Measurements from ENCODE around the gene GGTA1.
"Not testable (repeated sequence)": the region's sequence is repeated elsewhere in the genome, so short reads cannot be mapped to it uniquely, and the experiment has no call there.

GGTA1 gene

DNA sequence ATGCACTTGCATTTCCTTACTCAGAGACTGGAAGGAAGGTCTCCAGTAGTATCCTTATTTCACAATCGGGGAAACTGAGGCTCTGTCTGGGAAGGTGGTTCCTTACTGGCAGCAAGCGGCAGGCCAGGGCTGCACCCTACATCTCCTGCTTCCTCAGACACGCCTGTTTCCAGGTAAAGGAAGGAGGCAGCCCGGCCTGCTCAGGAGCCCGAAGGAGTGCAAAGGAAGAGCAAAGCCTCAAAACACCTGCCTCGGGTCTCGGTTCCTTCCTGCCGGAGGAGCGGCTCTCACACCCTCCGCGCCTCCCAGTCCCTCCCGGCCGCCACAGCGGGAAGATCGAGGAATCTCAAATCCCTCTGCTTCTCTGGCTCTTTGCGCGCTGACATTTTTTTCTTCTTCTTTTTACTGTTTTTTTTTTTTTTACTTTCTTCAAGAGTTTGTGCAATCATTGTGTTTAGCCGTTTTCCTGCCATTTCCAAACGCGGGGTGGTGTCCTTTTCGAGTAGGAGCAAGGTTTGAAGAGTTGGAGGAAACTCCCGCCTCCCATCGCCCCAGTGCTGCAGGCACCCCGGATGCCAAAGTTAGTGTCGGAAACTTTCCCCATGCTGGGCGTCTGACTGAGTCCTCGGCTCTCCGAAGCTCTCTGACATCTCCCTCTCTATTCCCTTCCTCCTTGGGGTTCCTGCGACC is 1.0 kb downstream of the GGTA1 start:
- DNase-seq, result no peak

DNA sequence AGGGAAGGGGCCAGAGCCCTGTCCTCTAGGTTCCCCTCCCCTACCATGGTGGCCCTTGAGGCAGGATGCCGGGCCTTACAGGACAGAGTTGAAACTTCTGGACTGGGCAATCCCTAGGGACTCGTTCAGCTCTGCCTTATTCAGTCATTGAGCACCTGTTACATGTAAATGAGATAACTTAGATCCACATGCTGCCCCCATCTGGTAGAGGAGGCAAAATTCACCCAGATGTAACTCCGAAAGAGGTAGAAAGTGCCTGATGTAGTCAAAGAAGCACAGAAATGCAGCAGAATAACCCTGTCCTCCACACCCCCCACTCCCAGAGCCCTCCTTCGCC is 1.5 kb downstream of the GGTA1 start:
- no peak for DNase-seq

DNA sequence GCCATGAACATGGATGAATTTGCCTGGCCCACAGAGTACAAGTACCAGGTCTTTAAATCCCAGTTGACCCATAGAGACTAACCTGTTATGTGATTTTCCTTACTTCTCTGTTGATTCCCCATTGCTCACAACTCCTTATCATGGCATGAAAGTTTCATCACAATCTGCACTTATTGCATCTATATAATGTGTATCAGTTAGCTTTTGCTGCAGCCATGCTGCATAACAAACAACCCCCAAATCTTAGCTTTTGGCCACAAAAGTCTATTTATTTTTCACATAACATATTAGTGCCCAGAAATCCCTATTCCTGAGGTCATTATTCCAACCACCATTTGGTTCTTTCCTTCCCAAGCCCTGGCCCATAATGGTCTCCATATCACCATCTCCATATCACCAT is 3.7 kb downstream of the GGTA1 start:
- no peak for DNase-seq

DNA sequence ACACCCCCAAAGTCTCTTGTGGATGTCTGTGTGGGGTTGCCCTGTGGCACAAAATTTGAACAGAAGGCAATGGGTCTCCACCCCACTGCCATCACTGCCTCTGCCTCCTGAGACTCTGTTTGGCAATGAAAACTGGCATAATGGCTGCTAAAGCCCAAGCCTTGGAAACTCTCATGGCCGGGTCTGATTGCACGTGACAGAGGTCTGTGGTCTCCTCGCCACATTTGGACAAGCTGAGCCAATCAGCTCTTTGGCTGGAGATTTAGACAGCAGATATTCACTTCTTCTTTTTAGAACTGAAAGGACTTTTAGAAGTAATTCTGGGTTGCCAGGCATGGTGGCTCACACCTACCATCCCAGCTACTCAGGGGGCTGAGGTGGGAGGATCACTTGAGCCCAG is 5.5 kb downstream of the GGTA1 start:
- DNase-seq, result no peak

DNA sequence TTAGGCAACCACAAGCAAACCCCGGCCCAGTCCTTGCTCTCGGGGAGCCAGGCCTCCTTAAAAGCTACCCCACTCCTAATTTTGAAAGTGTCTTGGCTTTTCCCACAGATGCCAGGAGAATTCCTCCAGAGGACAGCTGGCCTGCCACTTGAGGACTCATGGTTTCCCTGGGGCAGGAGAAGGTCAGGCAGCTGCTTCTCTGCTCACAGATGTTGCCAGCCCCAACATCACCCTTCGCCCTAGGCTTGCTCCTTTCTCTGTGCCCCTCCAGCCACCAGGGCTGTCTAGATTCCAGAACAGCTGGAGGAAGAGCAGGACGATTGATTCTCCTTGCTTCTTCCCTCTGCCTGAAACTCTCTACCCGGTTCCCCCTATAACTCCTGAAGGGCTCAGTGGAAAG is 8.5 kb downstream of the GGTA1 start:
- no peak for DNase-seq

DNA sequence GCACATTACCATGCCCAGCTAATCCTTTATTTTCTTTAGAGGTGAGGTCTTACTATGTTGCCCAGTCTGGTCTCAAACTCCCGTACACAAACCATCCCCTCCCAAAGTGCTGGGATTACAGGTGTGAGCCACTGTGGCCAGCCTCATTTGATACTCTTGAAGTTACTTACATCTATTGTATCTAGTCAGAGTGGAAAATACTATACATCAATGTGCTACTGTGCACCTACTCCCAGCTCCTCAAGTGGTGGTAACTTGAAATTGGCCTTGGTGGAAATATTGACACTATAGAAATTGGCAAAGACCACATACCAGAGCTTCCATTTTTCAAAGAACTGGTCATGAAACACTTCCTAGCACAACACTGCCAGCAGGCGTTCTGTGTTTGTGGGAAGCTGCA is 10.3 kb downstream of the GGTA1 start:
- DNase-seq, result no peak

DNA sequence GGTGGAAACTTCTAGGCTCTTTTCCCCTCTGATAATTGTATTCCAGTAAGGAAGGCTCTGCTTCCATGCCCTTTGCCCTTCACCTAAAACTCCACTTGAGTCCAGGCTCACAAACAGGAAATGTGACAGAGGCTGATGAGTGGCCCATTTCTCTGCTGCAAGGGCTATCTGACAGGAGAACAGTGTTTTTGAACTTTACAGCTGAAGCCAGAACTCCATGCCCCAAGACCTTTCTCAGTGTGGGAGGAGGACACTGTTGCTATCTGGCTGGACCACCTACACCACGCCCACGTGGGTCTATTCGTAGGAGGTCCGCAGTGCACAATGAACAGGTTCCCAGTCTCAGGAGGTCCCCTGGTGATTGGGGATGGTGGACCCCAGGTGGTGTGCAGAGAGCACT is 13.6 kb downstream of the GGTA1 start:
- DNase-seq, result no peak

DNA sequence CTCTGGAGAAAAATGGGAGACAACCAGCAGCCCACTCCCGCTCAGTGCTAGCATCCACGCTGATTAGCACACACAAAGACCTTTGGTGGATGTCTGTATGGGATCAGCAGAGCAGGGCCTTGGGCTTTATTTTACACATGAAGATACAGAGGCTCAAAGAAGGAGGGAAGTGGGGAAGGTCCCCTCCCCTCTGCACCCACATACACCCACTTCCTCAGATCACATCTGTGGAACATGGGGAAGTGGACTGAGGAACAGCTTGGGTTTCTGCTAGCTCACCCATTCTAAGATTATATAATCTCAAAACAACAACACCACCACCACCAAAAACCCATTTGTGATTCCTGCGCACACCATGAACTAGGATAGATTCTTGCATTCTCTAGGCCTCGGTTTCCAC is 14.0 kb downstream of the GGTA1 start:
- DNase-seq, result no peak

DNA sequence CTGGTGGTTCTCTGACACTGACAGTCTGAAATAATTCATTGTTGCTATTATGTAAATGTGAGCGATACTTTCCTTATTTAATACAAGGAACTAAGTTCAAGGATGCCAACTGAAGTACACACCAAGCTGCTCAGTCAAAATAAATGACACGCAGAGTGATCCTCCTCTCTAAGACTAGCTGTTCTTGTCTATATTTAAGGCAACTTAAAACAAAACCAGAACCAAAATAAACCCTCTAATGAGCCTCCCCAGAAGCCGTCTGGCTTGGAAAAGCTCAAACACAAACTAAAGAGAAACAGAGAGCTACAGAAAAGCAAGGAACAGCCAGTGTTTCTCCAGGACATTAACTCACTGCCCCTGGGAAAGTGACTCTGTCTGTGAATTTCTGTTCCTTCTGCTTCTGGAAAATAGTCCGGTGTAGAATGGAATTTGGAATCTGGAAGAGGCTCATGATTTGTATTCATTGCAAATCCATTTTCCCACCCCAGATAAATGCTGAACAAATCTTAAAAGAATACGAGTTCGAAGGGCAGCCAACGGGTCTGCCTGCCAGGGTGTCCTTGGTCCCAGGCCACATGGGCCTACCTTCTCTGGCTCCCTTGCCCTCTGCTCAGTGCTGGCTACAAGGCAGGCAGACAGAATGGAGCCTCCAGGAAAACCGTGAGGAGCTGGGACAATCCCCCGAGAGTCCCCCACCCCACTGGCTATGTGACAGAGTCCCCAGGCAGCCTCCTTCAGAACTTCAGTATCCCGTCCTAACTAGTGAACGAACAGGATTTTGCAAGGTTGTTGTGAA is 14.8 kb downstream of the GGTA1 start:
- DNase-seq, result no peak

DNA sequence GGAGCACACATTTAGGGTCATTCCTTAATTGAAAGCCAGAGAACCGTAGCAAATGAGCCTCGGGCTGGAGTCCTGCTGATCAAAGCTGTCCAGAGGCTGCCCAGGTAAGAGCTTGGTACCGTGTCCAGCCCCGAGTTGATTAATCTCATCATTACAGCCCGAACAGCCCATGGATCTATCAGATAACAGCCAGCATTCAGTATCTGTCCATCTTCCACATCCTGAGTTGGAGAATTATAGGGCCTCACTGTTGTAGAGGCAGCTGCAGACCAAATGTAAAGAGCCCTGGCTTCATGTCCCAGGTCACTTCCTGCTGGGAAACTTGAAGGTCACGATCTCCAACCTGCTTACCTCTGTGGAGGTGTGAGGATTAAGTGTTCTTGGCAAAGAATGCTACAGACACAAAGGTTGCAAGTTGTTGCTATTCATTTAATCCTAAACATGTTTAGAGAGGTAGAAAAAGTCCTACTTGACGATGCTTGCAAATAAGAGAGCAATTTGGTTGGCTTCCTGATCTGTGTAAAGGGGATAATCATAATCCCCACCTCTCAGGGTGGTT is 16.1 kb downstream of the GGTA1 start:
- no peak for DNase-seq

DNA sequence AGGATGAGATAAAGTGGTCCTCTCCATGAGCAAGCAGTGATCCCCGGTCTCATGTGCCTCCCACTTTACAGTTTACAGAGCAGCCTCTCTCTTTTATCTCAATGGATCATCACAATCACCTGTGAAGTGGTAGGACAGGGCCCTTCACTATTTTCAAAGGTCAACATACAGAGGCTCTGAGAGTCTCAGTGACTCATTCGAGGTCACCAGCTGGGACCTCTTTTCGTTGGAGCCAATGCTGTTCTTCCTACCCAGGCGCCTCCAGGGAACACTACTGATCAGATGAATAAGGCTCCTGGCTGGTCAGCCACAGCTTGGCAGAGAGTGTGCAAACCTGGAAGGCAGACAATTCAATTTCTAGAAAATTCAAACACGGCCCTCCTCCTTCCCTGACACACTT is 16.6 kb downstream of the GGTA1 start:
- DNase-seq, result no peak

DNA sequence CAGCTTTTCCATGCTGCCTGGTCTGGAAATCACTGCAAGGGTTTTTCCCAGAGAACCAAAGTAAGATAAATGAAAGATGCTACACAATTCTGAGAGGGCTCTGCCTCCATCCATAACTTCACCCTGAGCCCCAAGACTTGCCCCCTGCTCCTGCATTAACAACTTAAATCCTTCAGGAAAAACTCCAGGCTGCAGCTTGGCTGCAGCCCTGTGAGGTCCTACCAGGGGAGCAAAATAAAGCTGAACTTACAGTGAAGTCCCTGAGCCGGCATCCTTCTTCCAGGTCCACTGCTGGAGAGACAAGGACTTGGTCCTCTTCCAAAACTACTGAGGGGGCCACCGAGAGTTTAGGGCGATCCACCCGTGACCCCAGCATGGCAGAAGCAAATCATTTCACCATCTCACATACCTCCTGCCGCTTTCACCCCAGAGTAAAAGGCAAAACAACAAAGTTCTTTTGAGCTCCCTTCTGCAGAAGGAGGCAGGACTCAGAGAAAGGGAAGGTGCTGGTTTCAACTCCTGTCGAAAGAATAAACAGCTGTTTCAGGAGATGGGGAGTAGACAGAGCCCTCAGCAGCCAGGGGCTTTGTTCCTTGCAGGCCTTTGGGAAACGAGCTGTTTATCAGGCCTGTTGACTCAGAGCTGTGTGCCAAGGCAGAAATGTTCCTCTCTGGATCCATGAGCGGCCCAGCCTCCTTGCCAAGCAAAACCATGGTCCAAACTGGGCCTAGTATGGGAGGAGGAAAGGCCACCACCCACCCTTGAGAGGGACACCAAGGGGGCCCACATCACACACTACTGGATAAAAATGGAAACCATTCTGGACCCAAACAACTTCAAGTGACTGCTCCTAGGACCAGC is 20.6 kb downstream of the GGTA1 start:
- no peak for DNase-seq

DNA sequence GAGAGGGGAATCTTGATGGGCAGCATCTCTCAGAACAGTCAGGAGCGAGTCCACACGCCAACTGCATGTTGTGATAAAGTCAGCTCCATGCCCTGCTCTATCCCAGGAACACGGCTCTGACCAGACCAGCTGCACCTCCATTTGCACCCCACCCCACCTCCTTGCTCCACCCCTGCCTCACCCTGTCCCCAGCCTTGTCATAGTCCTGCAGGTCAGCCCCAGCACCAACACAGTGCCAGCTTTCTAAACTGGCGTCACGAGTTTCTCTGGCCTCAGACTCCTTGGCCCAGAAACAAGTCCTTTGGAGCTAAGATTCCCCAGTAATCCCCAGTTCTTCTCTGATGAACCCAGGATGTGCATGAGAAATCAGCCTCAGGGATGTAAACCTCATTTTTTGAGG is 23.5 kb downstream of the GGTA1 start:
- DNase-seq, result no peak

DNA sequence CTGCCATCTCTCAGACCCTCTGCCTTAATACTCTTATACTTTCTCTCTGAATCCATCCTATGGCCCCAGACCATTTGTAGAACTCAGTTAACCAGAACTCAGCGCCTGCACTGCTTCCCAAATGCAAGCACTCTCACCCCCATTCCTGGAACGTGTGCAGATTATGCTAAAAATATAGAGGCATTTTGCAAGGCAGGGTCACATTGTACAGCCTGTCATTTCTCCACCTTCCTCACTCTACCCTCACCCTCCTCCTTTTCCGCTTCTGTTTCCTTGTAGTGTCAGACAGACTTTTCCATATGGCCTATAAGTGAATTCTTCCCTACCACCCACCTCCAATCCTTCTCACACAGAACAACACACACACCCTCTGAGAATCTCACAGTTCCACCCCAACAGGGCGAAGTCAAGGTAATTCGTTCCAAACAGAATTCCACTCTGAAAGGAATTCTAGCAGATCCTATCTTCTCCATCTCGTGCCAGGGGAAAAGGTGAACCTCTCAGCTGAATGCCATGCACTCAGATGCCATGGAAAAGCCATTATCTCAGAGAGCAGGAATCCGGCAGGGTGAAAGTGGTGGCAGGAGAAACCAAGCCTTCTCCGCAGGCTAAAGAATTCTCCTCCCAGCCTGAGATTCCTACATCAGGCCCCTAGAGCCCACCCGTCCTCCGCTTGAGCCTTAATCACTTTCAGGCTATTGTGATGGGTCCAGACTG is 25.3 kb downstream of the GGTA1 start:
- no peak for DNase-seq

DNA sequence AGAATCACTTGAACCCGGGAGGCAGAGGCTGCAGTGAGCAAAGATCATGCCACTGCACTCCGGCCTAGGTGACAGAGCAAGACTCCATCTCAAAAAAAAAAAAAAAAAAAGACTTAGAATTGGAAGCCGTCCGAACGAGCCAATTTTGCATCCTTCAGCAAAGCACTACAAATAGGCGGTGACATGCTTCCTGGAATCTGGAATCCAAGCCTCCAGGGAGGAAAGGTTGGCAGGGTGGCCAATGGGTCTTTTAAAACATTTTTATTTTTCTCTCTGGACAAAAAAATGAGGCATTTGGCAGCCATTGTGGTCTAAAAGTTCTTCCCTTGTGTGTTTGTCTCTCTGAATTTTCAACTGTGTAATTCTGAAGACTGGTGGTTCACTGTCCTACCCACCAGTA is 26.4 kb downstream of the GGTA1 start:
- DNase-seq, result no peak

DNA sequence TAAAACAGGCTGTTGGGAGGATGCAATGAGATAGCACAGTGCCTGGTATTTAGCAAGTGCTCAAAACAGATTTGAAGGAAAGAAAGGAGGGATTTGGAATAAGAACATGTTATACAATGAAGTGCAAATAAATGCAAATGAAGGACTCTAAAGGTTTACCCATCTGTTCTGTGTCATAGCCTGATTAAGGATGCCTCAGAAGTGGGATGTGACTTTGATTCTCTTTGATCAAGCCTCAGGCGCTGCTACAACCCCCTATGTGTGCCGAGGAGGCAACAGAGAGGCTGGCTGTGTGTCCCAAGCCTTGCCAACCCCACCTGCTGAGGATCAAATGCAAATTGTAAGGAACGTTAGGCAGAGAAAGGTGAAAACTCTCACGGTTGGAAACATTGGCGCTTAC is 27.2 kb downstream of the GGTA1 start:
- no peak for DNase-seq

DNA sequence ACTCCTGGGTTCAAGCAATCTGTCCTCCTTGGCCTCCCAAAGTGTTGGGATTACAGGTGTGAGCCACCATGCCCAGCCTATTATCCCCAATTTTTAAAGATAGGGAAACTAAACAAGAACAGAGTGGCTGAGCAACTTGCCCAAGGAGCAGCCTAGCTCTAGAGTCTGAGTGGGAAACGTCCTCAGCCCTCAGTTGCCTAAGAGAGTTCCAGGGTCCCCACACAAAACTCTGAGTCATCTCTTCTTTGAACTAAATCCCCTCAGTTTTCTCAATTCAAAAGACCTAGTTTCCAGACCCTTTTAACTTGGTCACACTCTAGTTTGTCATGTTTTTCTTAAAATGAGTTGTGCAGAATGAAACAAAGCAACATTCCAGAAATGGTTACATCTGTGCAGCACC is 33.5 kb downstream of the GGTA1 start:
- no peak for DNase-seq

DNA sequence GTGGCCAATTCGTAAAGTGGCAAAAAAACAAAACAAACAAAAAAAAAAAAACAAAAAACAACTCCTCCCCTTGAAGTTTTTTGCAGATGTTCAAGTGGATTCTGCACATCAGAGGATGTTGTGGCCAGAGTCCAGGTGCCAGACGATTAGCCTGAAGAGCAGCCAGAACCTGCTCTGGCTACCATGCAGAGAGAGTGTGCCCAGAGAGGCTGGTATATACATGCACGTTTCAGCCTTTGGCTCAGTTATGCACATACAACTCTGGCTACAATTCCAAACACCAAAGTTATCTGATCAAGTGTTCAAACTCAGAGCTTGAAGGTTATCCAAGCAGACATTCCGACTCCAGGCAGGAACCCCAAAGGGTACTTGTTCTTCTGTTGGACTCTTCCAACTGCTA is 34.7 kb downstream of the GGTA1 start:
- no peak for DNase-seq

DNA sequence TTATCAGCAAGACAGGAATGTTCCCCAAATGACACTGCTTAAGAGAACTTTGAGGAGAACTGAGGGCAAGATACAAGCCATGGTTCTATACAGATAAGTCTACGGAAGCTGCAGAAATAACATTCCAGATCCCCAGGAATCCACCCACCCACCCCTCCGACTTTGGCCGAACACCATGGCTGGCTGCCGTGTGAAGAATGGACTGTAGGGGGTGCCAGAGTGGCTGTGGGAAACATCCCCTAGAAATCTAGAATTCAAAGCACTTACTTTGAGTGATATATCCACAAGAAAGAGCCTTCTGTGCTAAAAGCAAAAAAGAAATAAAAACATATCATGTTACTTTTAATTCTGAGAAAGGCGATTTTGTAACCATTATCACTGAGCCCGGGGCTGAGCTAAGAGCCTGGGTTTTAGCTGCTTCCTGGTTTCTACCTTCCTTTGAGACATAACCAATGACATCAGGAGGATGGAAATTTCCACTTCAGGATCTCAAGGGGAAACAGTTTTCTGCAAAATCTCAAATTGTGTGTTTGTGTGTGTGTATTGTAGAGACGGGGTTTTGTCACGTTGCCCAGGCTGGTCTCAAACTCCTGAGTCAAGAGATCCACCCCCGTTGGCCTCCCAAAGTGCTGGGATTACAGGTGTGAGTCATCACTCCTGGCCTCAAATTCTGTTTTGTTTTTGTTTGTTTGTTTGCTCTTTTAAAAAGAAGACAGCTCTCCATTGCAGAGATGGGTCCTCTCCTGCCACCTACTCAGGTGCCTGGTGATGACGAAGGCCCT is 36.4 kb downstream of the GGTA1 start:
- no peak for DNase-seq

DNA sequence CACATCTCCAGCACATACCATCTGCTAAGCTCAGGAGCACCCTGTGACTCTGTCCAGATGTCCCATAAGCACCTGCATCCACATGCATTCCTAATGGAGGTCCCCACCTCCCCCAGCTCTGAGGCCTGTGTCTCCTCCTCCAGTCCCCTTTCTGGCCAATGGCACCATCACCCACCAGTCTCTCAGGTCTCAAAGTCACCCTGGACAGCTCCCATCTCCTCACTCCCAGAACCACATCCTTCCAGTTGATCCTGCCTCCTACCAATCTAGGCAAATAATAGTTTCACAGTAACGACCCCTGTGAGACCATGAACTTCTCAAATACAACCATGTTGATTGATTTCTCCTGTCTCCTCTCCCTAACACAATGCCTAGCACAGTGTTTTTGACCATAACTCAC is 40.1 kb downstream of the GGTA1 start:
- no peak for DNase-seq

DNA sequence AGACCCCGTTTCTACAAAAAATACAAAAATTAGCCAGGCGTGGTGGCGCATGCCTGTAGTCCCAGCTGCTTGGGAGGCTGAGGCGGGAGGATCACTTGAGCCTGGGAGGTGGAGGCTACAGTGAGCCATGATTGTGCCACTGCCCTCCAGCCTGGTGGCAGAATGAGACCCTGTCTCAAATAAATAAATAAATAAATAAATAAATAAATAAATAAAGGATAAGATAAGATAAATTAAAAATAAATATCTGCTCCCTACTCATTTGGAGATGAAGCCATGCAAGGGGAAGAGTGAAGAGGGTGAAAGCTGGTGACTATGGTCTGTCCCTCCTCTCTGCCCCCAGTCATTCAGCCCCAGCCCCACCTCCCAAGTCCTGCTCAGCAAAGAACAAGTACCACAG is 41.2 kb downstream of the GGTA1 start:
- DNase-seq, result not testable (repeated sequence)
